ENCODE results near the gene ASTN2. TPM values are rescaled to one million over a fixed set of nuclear protein-coding genes. Genes with fewer than 3 reads are reported as not detected.

Gene ASTN2
- total and polyA plus RNA-seq, 10 of the 15 experiments (the other 5 are each of a cell fraction or from before 2014, with no cell fraction given): 1.4 to 15.7 (median 7.0) TPM

DNA sequence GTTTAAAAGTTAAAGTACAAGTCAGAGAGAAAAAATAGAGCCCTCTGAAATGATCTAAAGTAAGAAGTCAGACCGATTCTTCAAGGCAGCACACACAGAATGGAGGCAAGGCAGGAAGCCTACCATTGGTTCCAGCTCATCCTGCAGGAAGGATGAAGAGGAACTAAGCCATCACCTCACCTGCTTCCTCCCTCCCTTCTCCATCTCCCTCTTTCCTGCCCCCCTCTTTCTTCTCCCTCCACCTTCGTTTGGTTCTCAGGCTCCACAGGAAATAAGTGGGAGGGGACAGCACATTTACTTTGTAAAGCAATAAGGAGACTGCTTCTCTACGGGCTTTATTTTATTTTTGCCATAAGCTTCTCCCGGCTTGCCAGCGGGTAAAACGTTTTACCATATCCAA is 514.3 kb downstream of the ASTN2 start:
- WGBS (ENCODE audit: insufficient coverage, insufficient replicate concordance, low lambda C conversion rate, missing lambda C conversion rate): 43% methylated on average over 6 of the region's 6 CpGs
- Histone ChIP-seq H3K9me3 (replicated peaks; ENCODE audit: control insufficient read depth, insufficient read depth, low read length) (no peaks in the 10 kb centered on the region; the same call in 1 of the 3 replicates), H3K4me3 (no peak overlapping the region), H2AFZ (ENCODE audit: control insufficient read depth, low read depth, low read length) (no peak overlapping the region), H3K27me3 (replicated peaks in 1 of 2; ENCODE audit: control insufficient read depth in 2 of 2, insufficient read depth in 2 of 2, low read length in 1 of 2) (no peaks in the 10 kb centered on the region), H3K79me2 (ENCODE audit: control insufficient read depth, insufficient read depth, low read length) (no peaks in the 10 kb centered on the region), H3K36me3 (ENCODE audit: control insufficient read depth in 2 of 2, insufficient read depth in 2 of 2, low read length in 1 of 2) (no peaks in the 10 kb centered on the region), H3K9ac (ENCODE audit: control insufficient read depth, insufficient read depth, low read length) (no peak overlapping the region), H3K27ac (ENCODE audit: control insufficient read depth, insufficient read depth) (no peak overlapping the region), H3K4me2 (ENCODE audit: control insufficient read depth, insufficient read depth) (no peak overlapping the region), H4K20me1 (ENCODE audit: control insufficient read depth, insufficient read depth) (no peaks in the 10 kb centered on the region), H3K4me1 (ENCODE audit: control insufficient read depth, insufficient read depth, low read length) (no peaks in the 10 kb centered on the region)
- intact Hi-C loops (cut with micrococcal nuclease; ENCODE audit: unreplicated experiment) (no loop called here), in situ Hi-C loops (cut with MboI) (no loop called here)
- ChIA-PET SMC1A (ENCODE audit: uncharacterized antibody, unreplicated experiment) (interaction anchor here (1.1 kb wide), 1 partner anchor 43 kb away, joined by 3 read pairs; no protein-coding TSS in a partner anchor), CTCF (no interaction called here), POLR2A (no interaction called here), RAD21 (ENCODE audit: unreplicated experiment) (no interaction called here)
- BruUV-seq (replicated peaks): no TSS peak
- TF ChIP-seq NR2F1 (conservative IDR thresholded peaks at IDR 0.05) (no peak), HSF1 (IDR thresholded peaks at IDR 0.05; ENCODE audit: low read depth, low read length) (no peak), FOXM1 (IDR thresholded peaks at IDR 0.05; ENCODE audit: low read depth, low read length) (no peak), NFYA (IDR thresholded peaks at IDR 0.05; ENCODE audit: borderline replicate concordance, low read depth, low read length) (no peak), SRF (IDR thresholded peaks at IDR 0.05; ENCODE audit: low read depth in 2 of 2, low read length in 2 of 2) (no peak), BACH1 (IDR thresholded peaks at IDR 0.05; ENCODE audit: borderline replicate concordance) (no peak), POU2F2 (IDR thresholded peaks at IDR 0.05; ENCODE audit: borderline replicate concordance, low read depth, low read length) (no peak), NFYB (IDR thresholded peaks at IDR 0.05; ENCODE audit: insufficient read depth, low read depth, low read length) (no peak), USF2 (IDR thresholded peaks at IDR 0.05; ENCODE audit: borderline replicate concordance, low read depth, low read length) (no peak), NFIC (IDR thresholded peaks at IDR 0.05; ENCODE audit: low read depth, low read length) (no peak), TBL1XR1 (IDR thresholded peaks at IDR 0.05; ENCODE audit: low read depth, low read length) (no peak), ZBED1 (IDR thresholded peaks at IDR 0.05; ENCODE audit: borderline replicate concordance) (no peak), HCFC1 (IDR thresholded peaks at IDR 0.05; ENCODE audit: low read length) (no peak), NR2C1 (IDR thresholded peaks at IDR 0.05) (no peak), MTA2 (IDR thresholded peaks at IDR 0.05; ENCODE audit: low read depth) (no peak), MLLT1 (IDR thresholded peaks at IDR 0.05) (no peak), RCOR1 (conservative IDR thresholded peaks at IDR 0.05; ENCODE audit: low read depth, low read length) (no peak), SUZ12 (IDR thresholded peaks at IDR 0.05; ENCODE audit: unreplicated experiment) (no peak), PAX5 (IDR thresholded peaks at IDR 0.05; ENCODE audit: borderline replicate concordance, low read depth, low read length) (no peak)
- TF ChIP-seq, protein P1, sequence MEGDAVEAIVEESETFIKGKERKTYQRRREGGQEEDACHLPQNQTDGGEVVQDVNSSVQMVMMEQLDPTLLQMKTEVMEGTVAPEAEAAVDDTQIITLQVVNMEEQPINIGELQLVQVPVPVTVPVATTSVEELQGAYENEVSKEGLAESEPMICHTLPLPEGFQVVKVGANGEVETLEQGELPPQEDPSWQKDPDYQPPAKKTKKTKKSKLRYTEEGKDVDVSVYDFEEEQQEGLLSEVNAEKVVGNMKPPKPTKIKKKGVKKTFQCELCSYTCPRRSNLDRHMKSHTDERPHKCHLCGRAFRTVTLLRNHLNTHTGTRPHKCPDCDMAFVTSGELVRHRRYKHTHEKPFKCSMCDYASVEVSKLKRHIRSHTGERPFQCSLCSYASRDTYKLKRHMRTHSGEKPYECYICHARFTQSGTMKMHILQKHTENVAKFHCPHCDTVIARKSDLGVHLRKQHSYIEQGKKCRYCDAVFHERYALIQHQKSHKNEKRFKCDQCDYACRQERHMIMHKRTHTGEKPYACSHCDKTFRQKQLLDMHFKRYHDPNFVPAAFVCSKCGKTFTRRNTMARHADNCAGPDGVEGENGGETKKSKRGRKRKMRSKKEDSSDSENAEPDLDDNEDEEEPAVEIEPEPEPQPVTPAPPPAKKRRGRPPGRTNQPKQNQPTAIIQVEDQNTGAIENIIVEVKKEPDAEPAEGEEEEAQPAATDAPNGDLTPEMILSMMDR (IDR thresholded peaks at IDR 0.05 in 2 of 3, conservative IDR thresholded peaks at IDR 0.05 in 1 of 3; ENCODE audit: control insufficient read depth in 2 of 3, extremely low read depth in 1 of 3, insufficient read depth in 1 of 3, low read depth in 3 of 3, low read length in 3 of 3): no peak
- ATAC-seq (no peak), FAIRE-seq (no peak), DNase-seq (ENCODE audit: low read depth, low spot score) (no peak)
